ENCODE measurements around the gene WRNIP1.
"Not testable (repeated sequence)": the region's sequence is repeated elsewhere in the genome, so short reads cannot be mapped to it uniquely, and the experiment has no call there.

Gene WRNIP1

GRCh38 chr6:2756687-2757224 is 8.4 kb upstream of the WRNIP1 start:
- Histone ChIP-seq H4K20me1 (ENCODE audit: insufficient read depth, low read length, poor library complexity, severe bottlenecking) (no peaks in the 10 kb centered on the region), H3K9me2 (replicated peaks; ENCODE audit: low read depth, low read length) (no peaks in the 10 kb centered on the region), H2AFZ (ENCODE audit: low read length) (no peak overlapping the region), H3K36me3 (ENCODE audit: insufficient read depth, low read length) (no peaks in the 10 kb centered on the region), H3F3A (ENCODE audit: low read depth) (peaks cover under 1% of the 10 kb centered on the region; the same call in 1 of the 2 replicates), H3K4me2 (ENCODE audit: low read depth, low read length, poor library complexity, severe bottlenecking) (no peak overlapping the region), H3K79me2 (ENCODE audit: insufficient read depth, low read length) (no peaks in the 10 kb centered on the region), H3K4me1 (ENCODE audit: insufficient read depth, low read length, poor library complexity, severe bottlenecking) (peaks cover 28% of the 10 kb centered on the region), H3K9ac (ENCODE audit: low read depth, low read length, poor library complexity, severe bottlenecking) (no peak overlapping the region), H3K27me3 (ENCODE audit: insufficient read depth, low read length, poor library complexity, severe bottlenecking) (no peaks in the 10 kb centered on the region), H3K9me3 (ENCODE audit: insufficient read depth, low read depth, low read length) (no peaks in the 10 kb centered on the region), H3K4me3 (ENCODE audit: low read length, poor library complexity, severe bottlenecking) (no peak overlapping the region)
- TF ChIP-seq EZH2phosphoT487 (IDR thresholded peaks at IDR 0.05; ENCODE audit: borderline replicate concordance): no peak
- no peak for TF ChIP-seq CTCF (conservative IDR thresholded peaks at IDR 0.05; ENCODE audit: low read length)

GRCh38 chr6:2758980-2759379 is 6.2 kb upstream of the WRNIP1 start:
- Histone ChIP-seq H3K9ac (ENCODE audit: low read depth, low read length, poor library complexity, severe bottlenecking) (no peak overlapping the region), H2AFZ (ENCODE audit: low read length) (no peak overlapping the region)
- no peak for TF ChIP-seq CTCF (conservative IDR thresholded peaks at IDR 0.05; ENCODE audit: low read length)
- TF ChIP-seq EZH2phosphoT487 (IDR thresholded peaks at IDR 0.05; ENCODE audit: borderline replicate concordance): no peak

GRCh38 chr6:2760882-2761842 is 4.0 kb upstream of the WRNIP1 start:
- peaks cover 7% of the 10 kb centered on the region for H3K79me2 ChIP-seq (ENCODE audit: insufficient read depth, low read length)
- peak overlapping the region; percentile 73 for H2AFZ ChIP-seq (ENCODE audit: low read length)
- peak overlapping the region; percentile 44 for H3K9ac ChIP-seq (ENCODE audit: low read depth, low read length, poor library complexity, severe bottlenecking)
- H4K20me1 ChIP-seq (ENCODE audit: insufficient read depth, low read length, poor library complexity, severe bottlenecking): peaks cover under 1% of the 10 kb centered on the region
- H3K4me3 ChIP-seq (ENCODE audit: low read length, poor library complexity, severe bottlenecking): peak overlapping the region; percentile 45
- 0 out of 2 replicates have a peak, but pooled peaks cover 3% of the 10 kb centered on the region for H3F3A ChIP-seq (ENCODE audit: low read depth)
- H3K9me3 ChIP-seq (ENCODE audit: insufficient read depth, low read depth, low read length): no peaks in the 10 kb centered on the region
- H3K4me1 ChIP-seq (ENCODE audit: insufficient read depth, low read length, poor library complexity, severe bottlenecking): peaks cover 14% of the 10 kb centered on the region
- peak overlapping the region; percentile 56 for H3K4me2 ChIP-seq (ENCODE audit: low read depth, low read length, poor library complexity, severe bottlenecking)
- H3K27me3 ChIP-seq (ENCODE audit: insufficient read depth, low read length, poor library complexity, severe bottlenecking): no peaks in the 10 kb centered on the region
- TF ChIP-seq EZH2phosphoT487 (IDR thresholded peaks at IDR 0.05; ENCODE audit: borderline replicate concordance) (no peak), CTCF (conservative IDR thresholded peaks at IDR 0.05; ENCODE audit: low read length) (peak; percentile 82)
- H3K36me3 ChIP-seq (ENCODE audit: insufficient read depth, low read length): no peaks in the 10 kb centered on the region
- no peaks in the 10 kb centered on the region for H3K9me2 ChIP-seq (replicated peaks; ENCODE audit: low read depth, low read length)

More at GRCh38 chr6:2758980-2759379, 6.2 kb upstream of the WRNIP1 start:
- Histone ChIP-seq H3K4me1 (ENCODE audit: insufficient read depth, low read length, poor library complexity, severe bottlenecking) (peaks cover 13% of the 10 kb centered on the region), H3K27me3 (ENCODE audit: insufficient read depth, low read length, poor library complexity, severe bottlenecking) (no peaks in the 10 kb centered on the region), H3K36me3 (ENCODE audit: insufficient read depth, low read length) (no peaks in the 10 kb centered on the region), H3K9me3 (ENCODE audit: insufficient read depth, low read depth, low read length) (no peaks in the 10 kb centered on the region), H4K20me1 (ENCODE audit: insufficient read depth, low read length, poor library complexity, severe bottlenecking) (no peaks in the 10 kb centered on the region), H3K9me2 (replicated peaks; ENCODE audit: low read depth, low read length) (no peaks in the 10 kb centered on the region), H3K79me2 (ENCODE audit: insufficient read depth, low read length) (no peaks in the 10 kb centered on the region), H3K4me3 (ENCODE audit: low read length, poor library complexity, severe bottlenecking) (no peak overlapping the region), H3F3A (ENCODE audit: low read depth) (no peaks in the 10 kb centered on the region), H3K4me2 (ENCODE audit: low read depth, low read length, poor library complexity, severe bottlenecking) (no peak overlapping the region)

GRCh38 chr6:2762868-2763267 is 2.3 kb upstream of the WRNIP1 start:
- not testable (repeated sequence) for H3K4me2 ChIP-seq (ENCODE audit: low read depth, low read length, poor library complexity, severe bottlenecking); H3K9me2 ChIP-seq (replicated peaks; ENCODE audit: low read depth, low read length); H3K27me3 ChIP-seq (ENCODE audit: insufficient read depth, low read length, poor library complexity, severe bottlenecking); H3K9ac ChIP-seq (ENCODE audit: low read depth, low read length, poor library complexity, severe bottlenecking); H3K9me3 ChIP-seq (ENCODE audit: insufficient read depth, low read depth, low read length); H3F3A ChIP-seq (ENCODE audit: low read depth); H3K36me3 ChIP-seq (ENCODE audit: insufficient read depth, low read length); H3K4me3 ChIP-seq (ENCODE audit: low read length, poor library complexity, severe bottlenecking); H2AFZ ChIP-seq (ENCODE audit: low read length)
- H4K20me1 ChIP-seq (ENCODE audit: insufficient read depth, low read length, poor library complexity, severe bottlenecking): peaks cover 18% of the 10 kb centered on the region
- peaks cover 24% of the 10 kb centered on the region for H3K79me2 ChIP-seq (ENCODE audit: insufficient read depth, low read length)
- H3K4me1 ChIP-seq (ENCODE audit: insufficient read depth, low read length, poor library complexity, severe bottlenecking): peaks cover 25% of the 10 kb centered on the region
